ENCODE results near the gene MC2R. TPM values are rescaled to one million over a fixed set of nuclear protein-coding genes. Genes with fewer than 3 reads are reported as not detected.

The MC2R gene
- total and polyA plus RNA-seq, 8 donors = 0.46 TPM; not detected in 7

- Histone ChIP-seq H3K4me1 (no peaks in the 10 kb centered on the region), H3K4me3 (no peak overlapping the region), H3K27me3 (no peaks in the 10 kb centered on the region), H3K27ac (no peak overlapping the region), H3K36me3 (no peaks in the 10 kb centered on the region), H3K9me3 (no peaks in the 10 kb centered on the region)
- intact Hi-C loops (cut with DNase I; ENCODE audit: low total_unique reads) = no loop called here
- no peak for DNase-seq
- TF ChIP-seq POLR2A (IDR thresholded peaks at IDR 0.05) (no peak), POLR2AphosphoS5 (IDR thresholded peaks at IDR 0.05) (no peak), EP300 (IDR thresholded peaks at IDR 0.05) (no peak)
- TF ChIP-seq, protein P1, sequence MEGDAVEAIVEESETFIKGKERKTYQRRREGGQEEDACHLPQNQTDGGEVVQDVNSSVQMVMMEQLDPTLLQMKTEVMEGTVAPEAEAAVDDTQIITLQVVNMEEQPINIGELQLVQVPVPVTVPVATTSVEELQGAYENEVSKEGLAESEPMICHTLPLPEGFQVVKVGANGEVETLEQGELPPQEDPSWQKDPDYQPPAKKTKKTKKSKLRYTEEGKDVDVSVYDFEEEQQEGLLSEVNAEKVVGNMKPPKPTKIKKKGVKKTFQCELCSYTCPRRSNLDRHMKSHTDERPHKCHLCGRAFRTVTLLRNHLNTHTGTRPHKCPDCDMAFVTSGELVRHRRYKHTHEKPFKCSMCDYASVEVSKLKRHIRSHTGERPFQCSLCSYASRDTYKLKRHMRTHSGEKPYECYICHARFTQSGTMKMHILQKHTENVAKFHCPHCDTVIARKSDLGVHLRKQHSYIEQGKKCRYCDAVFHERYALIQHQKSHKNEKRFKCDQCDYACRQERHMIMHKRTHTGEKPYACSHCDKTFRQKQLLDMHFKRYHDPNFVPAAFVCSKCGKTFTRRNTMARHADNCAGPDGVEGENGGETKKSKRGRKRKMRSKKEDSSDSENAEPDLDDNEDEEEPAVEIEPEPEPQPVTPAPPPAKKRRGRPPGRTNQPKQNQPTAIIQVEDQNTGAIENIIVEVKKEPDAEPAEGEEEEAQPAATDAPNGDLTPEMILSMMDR (IDR thresholded peaks at IDR 0.05) = no peak
- 60 to 94% (median 74%) methylated on average over 1 of the region's 1 CpG; no CpG with 5 or more reads in 1 of the 5 donors for WGBS, 5 donors
Measured at GRCh38 chr18:13879937-13880336, 35.4 kb downstream of the MC2R start.

DNA sequence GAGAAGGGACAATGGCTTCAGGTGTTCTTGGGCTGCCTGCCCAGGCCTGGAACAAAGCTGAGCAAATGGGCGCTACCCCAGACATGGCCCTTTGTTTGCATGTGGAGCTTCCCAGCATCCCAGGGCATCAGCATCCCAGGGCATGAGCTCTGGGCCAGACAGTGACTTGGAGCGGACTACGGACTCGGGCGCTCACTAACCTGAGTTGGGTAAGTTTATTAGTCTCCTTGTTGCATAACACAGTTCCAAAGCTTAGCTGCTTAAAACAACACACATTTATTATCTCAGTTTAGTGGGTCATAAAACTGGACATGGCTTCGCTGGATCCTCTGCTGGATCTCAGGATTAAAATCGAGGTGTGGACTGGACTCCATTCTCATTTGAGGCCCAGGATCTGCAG is 35.8 kb downstream of the MC2R start:
- Histone ChIP-seq H3K4me1 (no peaks in the 10 kb centered on the region), H3K36me3 (no peaks in the 10 kb centered on the region), H3K27ac (no peak overlapping the region), H3K9me3 (no peaks in the 10 kb centered on the region), H3K4me3 (no peak overlapping the region), H3K27me3 (no peaks in the 10 kb centered on the region)
- intact Hi-C loops (cut with DNase I; ENCODE audit: low total_unique reads) = no loop called here
- DNase-seq = no peak
- TF ChIP-seq, protein P1 (IDR thresholded peaks at IDR 0.05) = no peak
- TF ChIP-seq EP300 (IDR thresholded peaks at IDR 0.05) (no peak), POLR2A (IDR thresholded peaks at IDR 0.05) (no peak), POLR2AphosphoS5 (IDR thresholded peaks at IDR 0.05) (no peak)
- WGBS, 5 donors = 83 to 99% (median 91%) methylated on average over 7 of the region's 7 CpGs

GRCh38 chr18:13878857-13879256 is 36.5 kb downstream of the MC2R start:
- H3K4me3 ChIP-seq = no peak overlapping the region
- no peak overlapping the region for H3K27ac ChIP-seq
- H3K36me3 ChIP-seq = no peaks in the 10 kb centered on the region
- H3K9me3 ChIP-seq = no peaks in the 10 kb centered on the region
- DNase-seq = no peak
- no peaks in the 10 kb centered on the region for H3K27me3 ChIP-seq
- intact Hi-C loops (cut with DNase I; ENCODE audit: low total_unique reads) = no loop called here
- 77 to 89% (median 86%) methylated on average over 2 of the region's 2 CpGs for WGBS, 5 donors
- no peak for TF ChIP-seq EP300 (IDR thresholded peaks at IDR 0.05)
- no peak for TF ChIP-seq POLR2AphosphoS5 (IDR thresholded peaks at IDR 0.05)
- TF ChIP-seq, protein P1 (IDR thresholded peaks at IDR 0.05) = no peak
- TF ChIP-seq POLR2A (IDR thresholded peaks at IDR 0.05) = no peak
- H3K4me1 ChIP-seq = no peaks in the 10 kb centered on the region

DNA sequence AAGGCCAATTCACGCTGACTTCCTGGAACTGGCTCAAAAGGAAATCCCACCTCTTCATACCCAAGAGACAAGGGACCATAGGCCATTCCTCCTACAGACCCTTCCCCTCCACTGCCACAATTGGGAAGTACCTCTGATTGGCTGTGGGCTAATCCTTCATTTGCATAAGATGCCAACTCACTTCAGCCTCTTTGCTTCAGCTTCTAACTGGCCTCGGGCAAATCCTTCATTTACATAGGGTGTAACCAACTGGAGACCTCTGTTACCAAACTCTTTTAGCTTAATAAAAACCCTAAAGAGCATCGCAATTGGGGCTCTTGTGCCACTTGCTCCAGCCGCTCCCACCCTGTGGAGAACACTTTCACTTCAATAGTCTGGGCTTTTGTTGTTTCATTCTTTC is 38.2 kb downstream of the MC2R start:
- no peaks in the 10 kb centered on the region for H3K4me1 ChIP-seq
- H3K36me3 ChIP-seq = no peaks in the 10 kb centered on the region
- H3K4me3 ChIP-seq = no peak overlapping the region
- intact Hi-C loops (cut with DNase I; ENCODE audit: low total_unique reads) = no loop called here
- WGBS, 5 donors = 82 to 90% (median 88%) methylated on average over 4 of the region's 4 CpGs
- H3K27ac ChIP-seq = no peak overlapping the region
- peaks cover 0 to 5% (median 0%) of the 10 kb centered on the region in 3 donors for H3K27me3 ChIP-seq
- no peak for DNase-seq
- TF ChIP-seq POLR2AphosphoS5 (IDR thresholded peaks at IDR 0.05) = no peak
- TF ChIP-seq, protein P1 (IDR thresholded peaks at IDR 0.05) = no peak
- H3K9me3 ChIP-seq = no peaks in the 10 kb centered on the region
